ENCODE data around the gene CRB2. TPM values are rescaled to one million over a fixed set of nuclear protein-coding genes. Genes with fewer than 3 reads are reported as not detected.
A peak's percentile ranks its signal among the peaks of the same experiment; 100 is the strongest.

CRB2 gene
- total RNA-seq, result 10 to 100 TPM in 1 of 4 donors, 1 to 10 TPM in 3; 2.2 to 19.4 (median 3.1) TPM

DNA sequence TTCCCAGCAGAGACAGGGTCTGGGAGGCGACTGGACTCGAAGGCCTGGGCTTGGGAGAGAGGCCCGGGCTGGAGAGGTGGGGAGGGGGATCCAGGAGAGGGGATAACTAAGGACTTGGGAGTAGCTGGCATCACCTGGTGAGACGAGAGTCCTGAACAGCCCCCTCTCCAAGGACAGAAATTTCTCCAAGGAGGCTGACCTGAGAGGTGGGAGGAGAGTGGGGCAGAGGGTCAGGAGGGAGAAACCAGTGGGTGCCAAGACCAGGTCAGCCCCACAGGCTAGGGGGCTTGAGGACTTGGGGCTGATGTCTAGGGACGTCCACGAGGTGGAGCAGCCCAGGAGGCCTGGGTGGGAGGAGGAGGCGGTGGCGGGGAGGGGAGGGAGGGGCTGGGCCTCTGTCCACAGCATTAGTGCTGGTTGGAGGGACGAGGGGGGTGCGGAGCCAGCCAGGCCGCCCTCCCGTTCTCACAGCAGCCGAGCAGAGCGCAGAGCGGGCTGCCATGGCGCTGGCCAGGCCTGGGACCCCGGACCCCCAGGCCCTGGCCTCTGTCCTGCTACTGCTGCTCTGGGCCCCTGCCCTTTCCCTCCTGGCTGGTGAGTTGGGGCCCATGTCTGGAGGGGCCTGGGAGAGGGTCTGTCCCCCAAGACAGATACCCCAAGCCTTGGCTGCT, at the start of gene CRB2:
Gene CRB2, plus strand, starts transcription at position 437 of the 671 bp plus-strand sequence. Its CDS starts 64 bp downstream, at position 501.
- intact Hi-C loops (cut with DNase I; ENCODE audit: low total_unique reads), result loop anchor here (2.0 kb wide), 1 partner anchor 29 kb away; no protein-coding TSS in a partner anchor
- no peaks in the 10 kb centered on the region for H3K27me3 ChIP-seq
- DNase-seq, result peak; percentile 61 to 66
- TF ChIP-seq, protein P1, sequence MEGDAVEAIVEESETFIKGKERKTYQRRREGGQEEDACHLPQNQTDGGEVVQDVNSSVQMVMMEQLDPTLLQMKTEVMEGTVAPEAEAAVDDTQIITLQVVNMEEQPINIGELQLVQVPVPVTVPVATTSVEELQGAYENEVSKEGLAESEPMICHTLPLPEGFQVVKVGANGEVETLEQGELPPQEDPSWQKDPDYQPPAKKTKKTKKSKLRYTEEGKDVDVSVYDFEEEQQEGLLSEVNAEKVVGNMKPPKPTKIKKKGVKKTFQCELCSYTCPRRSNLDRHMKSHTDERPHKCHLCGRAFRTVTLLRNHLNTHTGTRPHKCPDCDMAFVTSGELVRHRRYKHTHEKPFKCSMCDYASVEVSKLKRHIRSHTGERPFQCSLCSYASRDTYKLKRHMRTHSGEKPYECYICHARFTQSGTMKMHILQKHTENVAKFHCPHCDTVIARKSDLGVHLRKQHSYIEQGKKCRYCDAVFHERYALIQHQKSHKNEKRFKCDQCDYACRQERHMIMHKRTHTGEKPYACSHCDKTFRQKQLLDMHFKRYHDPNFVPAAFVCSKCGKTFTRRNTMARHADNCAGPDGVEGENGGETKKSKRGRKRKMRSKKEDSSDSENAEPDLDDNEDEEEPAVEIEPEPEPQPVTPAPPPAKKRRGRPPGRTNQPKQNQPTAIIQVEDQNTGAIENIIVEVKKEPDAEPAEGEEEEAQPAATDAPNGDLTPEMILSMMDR (IDR thresholded peaks at IDR 0.05), result peak in 2 of 4 experiments; percentile 23 to 43
- no peak for TF ChIP-seq POLR2A (IDR thresholded peaks at IDR 0.05)
- peaks cover 0 to 3% of the 10 kb centered on the region in 2 donors for H3K4me1 ChIP-seq
- peak within 1 kb of the TSS in 1 of 2 donors; percentile 69 for H3K27ac ChIP-seq
- H3K4me3 ChIP-seq, result peak within 1 kb of the TSS; percentile 15 to 37
- no peaks in the 10 kb centered on the region for H3K9me3 ChIP-seq
- no peaks in the 10 kb centered on the region for H3K36me3 ChIP-seq

DNA sequence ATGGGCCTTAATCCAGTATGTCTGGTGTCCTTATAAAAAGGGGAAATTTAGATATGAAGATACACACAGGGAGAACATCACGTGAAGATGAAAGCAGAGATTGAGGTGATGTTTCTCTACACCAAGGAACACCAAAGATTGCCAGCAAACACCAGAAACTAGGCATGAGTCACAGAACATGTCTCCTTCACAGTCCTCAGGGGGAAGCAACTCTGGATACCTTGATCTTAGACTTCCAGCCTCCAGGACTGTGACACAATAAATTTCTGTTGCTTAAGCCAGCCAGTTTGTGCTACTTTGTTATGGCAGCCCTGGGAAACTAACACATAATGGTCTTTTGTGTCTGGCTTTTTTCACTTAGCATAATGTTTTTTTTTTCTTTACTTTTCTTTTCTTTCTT, 46.4 kb upstream of the CRB2 start:
- no peak overlapping the region for H3K4me3 ChIP-seq
- no peak overlapping the region for H3K27ac ChIP-seq
- no peaks in the 10 kb centered on the region for H3K27me3 ChIP-seq
- no peak for DNase-seq
- intact Hi-C loops (cut with DNase I; ENCODE audit: low total_unique reads), result no loop called here
- no peak for TF ChIP-seq POLR2A (IDR thresholded peaks at IDR 0.05)
- TF ChIP-seq, protein P1 (IDR thresholded peaks at IDR 0.05), result no peak
- no peaks in the 10 kb centered on the region for H3K36me3 ChIP-seq
- H3K9me3 ChIP-seq, result no peaks in the 10 kb centered on the region
- H3K4me1 ChIP-seq, result no peaks in the 10 kb centered on the region

DNA sequence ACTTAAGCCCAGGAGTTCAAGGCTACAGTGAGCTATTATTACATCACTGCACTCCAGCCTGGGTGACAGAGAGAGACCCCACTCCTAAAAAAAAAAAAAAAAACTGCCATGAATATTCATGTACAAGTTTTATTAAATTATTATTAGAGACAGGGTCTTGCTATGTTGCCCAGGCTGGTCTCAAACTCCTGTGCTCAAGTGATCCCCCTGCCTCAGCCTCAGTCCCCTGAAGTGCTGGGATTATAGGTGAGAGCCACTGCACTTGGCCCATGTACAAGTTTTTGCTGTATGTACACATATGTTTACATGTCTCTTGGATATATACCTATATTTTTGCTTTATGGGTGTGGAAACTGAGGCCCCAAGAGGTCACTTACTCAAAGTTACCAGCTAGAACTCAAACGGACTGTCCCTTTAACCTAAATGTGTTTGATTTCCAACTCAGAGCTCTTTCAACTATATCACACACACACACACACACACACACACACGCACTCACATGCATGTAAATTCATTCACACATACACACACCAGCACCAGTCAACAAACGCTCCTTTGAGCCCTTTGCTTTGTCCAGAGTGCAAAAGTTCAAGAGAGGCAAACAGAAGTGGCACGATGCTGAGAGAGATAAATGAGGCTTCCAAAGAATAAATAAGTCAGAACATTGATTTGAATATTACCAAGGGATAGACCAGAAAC, 45.3 kb upstream of the CRB2 start:
- intact Hi-C loops (cut with DNase I; ENCODE audit: low total_unique reads), result no loop called here
- Histone ChIP-seq H3K4me3 (no peak overlapping the region), H3K9me3 (no peaks in the 10 kb centered on the region), H3K27me3 (no peaks in the 10 kb centered on the region), H3K4me1 (no peaks in the 10 kb centered on the region), H3K27ac (no peak overlapping the region), H3K36me3 (no peaks in the 10 kb centered on the region)
- TF ChIP-seq, protein P1 (IDR thresholded peaks at IDR 0.05), result no peak
- TF ChIP-seq POLR2A (IDR thresholded peaks at IDR 0.05), result no peak
- no peak for DNase-seq

DNA sequence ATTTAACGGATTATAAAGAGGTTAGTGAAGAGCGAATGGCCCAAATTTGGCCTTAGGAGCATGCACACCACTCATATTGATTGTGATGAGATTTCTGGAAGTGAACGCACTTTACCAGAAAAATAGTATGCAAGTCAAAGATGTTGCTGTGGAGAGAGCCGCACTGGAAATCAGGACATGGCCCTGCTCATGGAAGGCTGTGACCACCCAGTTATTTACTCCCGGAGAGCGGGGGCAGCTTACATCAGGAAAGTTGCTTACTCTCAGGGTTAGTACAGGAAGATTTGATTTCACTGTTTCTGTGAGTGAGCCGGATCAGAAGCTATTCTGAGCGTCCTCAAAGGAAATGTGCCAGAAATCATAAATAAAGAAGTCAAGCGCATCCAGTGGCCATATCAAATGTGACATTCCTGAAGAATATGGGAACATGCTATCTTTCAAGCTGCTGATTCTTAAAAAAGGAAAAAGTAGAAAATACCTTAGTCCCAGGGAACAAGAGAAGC, 44.7 kb upstream of the CRB2 start:
- Histone ChIP-seq H3K4me1 (no peaks in the 10 kb centered on the region), H3K27me3 (no peaks in the 10 kb centered on the region), H3K9me3 (no peaks in the 10 kb centered on the region), H3K27ac (no peak overlapping the region), H3K4me3 (no peak overlapping the region), H3K36me3 (no peaks in the 10 kb centered on the region)
- TF ChIP-seq, protein P1 (IDR thresholded peaks at IDR 0.05), result no peak
- TF ChIP-seq POLR2A (IDR thresholded peaks at IDR 0.05), result no peak
- intact Hi-C loops (cut with DNase I; ENCODE audit: low total_unique reads), result no loop called here
- no peak for DNase-seq

DNA sequence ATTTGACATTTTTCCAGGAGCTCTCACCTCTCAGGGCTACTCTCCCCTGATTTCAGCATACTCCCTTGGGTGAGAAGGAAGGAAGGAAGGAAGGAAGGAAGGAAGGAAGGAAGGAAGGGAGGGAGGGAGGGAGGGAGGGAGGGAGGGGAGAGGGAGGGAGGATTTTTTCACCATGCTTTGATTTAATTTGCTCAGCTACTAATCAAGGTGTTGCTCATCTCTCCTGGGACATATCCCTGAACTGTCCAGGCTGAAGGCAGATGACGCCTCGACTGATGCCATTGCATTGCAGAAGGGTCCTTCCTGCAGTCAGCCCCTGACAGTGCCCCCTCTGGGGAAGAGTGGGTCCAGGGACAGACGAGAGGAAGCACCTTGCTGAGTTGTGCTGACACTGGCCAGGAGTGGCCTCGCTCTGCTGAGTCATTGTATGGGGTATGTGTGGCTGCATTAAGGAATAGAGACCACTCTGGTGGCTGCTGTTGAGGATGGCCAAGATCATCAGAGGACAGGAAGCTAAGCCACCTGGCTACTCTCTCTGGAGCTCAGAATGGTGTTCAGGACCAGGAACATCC, 43.6 kb upstream of the CRB2 start:
- no peak overlapping the region for H3K27ac ChIP-seq
- no peaks in the 10 kb centered on the region for H3K36me3 ChIP-seq
- H3K9me3 ChIP-seq, result no peaks in the 10 kb centered on the region
- no peaks in the 10 kb centered on the region for H3K4me1 ChIP-seq
- DNase-seq, result no peak
- intact Hi-C loops (cut with DNase I; ENCODE audit: low total_unique reads), result no loop called here
- no peak overlapping the region for H3K4me3 ChIP-seq
- no peaks in the 10 kb centered on the region for H3K27me3 ChIP-seq
- TF ChIP-seq POLR2A (IDR thresholded peaks at IDR 0.05), result no peak
- TF ChIP-seq, protein P1 (IDR thresholded peaks at IDR 0.05), result no peak
